Heart right ventricle (tissue), 16 donors: ENCODE measurements around the gene CYTH4. TPM values are rescaled to one million over a fixed set of nuclear protein-coding genes. Genes with fewer than 3 reads are reported as not detected.
A peak's percentile ranks its signal among the peaks of the same experiment; 100 is the strongest.

Experiments used
- ATAC-seq, 8 donors: fragments of 200-7000 bp; cut with Tn5 transposase; one replicate each; pipeline ENCODE4 v1.9.1; 2020; ENCODE audit warnings: mild to moderate bottlenecking in 8 of 8, moderate library complexity in 8 of 8, moderate number of reproducible peaks in 1 of 8
- DNase-seq, 2 donors: peaks; one replicate each; pipeline ENCODE4 v3.0.0-alpha.2; 2020
- H3K27ac ChIP-seq, 10 donors: fragments of 200-600 bp; sonication (generic) in 2 of 10; one replicate each; pipeline versions ENCODE4 v1.5.0 to v1.8.0; 2020 to 2022; ENCODE audit warnings: mild to moderate bottlenecking in 3 of 10
- H3K27me3 ChIP-seq, 7 donors: fragments of 200-600 bp; one replicate each; pipeline ENCODE4 v1.8.0; 2021 to 2022; ENCODE audit warnings: mild to moderate bottlenecking in 2 of 7
- H3K36me3 ChIP-seq, 9 donors: fragments of 200-600 bp; sonication (generic) in 1 of 9; one replicate each; pipeline versions ENCODE4 v1.5.0 to v1.8.0; 2020 to 2022; ENCODE audit warnings: mild to moderate bottlenecking in 2 of 9
- H3K4me1 ChIP-seq, 9 donors: fragments of 200-600 bp; sonication (generic) in 1 of 9; one replicate each; pipeline versions ENCODE4 v1.5.0 to v1.8.0; 2020 to 2022; ENCODE audit warnings: mild to moderate bottlenecking in 4 of 9
- H3K4me3 ChIP-seq, 10 donors: fragments of 200-600 bp; sonication (generic) in 2 of 10; one replicate each; pipeline versions ENCODE4 v1.5.0 to v1.8.0; 2020 to 2022; ENCODE audit warnings: mild to moderate bottlenecking in 7 of 10, moderate library complexity in 2 of 10
- H3K9me3 ChIP-seq, 11 donors: fragments of 200-600 bp in 10 of 11; sonication (generic) in 2 of 11; one replicate each; pipeline versions ENCODE4 v1.5.0 to v1.8.0; 2013 to 2022; ENCODE audit warnings: mild to moderate bottlenecking in 2 of 11, control low read depth in 1 of 11, moderate library complexity in 1 of 11
- WGBS, 2 donors: extraction: QIAGEN DNeasy Blood & Tissue Kit; methylation state at CpG; one replicate each; pipeline ENCODE4 v1.1.7; 2013; ENCODE audit warnings: inconsistent platforms in 1 of 2; 5-methylcytosine and 5-hydroxymethylcytosine counted together
- intact Hi-C, 10 donors: fragments of 100-400 bp; cut with DNase I; formaldehyde crosslinking; loops; one replicate each; pipeline versions ENCODE4 v1.11.1 to v1.14.2; 2022
- polyA plus RNA-seq, 2 donors: library from polyadenylated mRNA; stranded (reverse); fragments of 200-250 nt; gene quantifications; one replicate each; pipeline ENCODE4 v1.2.3, GENCODE V29; 2013
- total RNA-seq, 10 donors: library from RNA; stranded (reverse); fragmentation: NEBNext Ultra II Directional in 3 of 10; extraction: Animal tissue kit (Norgen Biotek cat#: 25700) in 3 of 10; gene quantifications; one replicate each; pipeline versions ENCODE4 v1.2.1 to v1.2.4, GENCODE V29; 2021 to 2023
- TF ChIP-seq, protein P1 (sequence below), 9 donors: fragments of 200-600 bp; sonication (generic) in 2 of 9; IDR thresholded peaks; one replicate each; pipeline versions ENCODE4 v1.5.0 to v1.8.0; 2021 to 2022; ENCODE audit warnings: antibody characterized with exemption in 9 of 9, mild to moderate bottlenecking in 5 of 9, moderate library complexity in 1 of 9
- donor health status: Arrhythmogenic right ventricular cardiomyopathy.
- donor health status: ischemic (EF 13 %, LVEDD 7.1; RV severe dilation, severe dysfunction).
- donor health status: healthy with polysubstance abuse.
- donor health status: DM: no; HTN: yes; CAD: no.
- donor health status: DM: no; HTN: no; CAD: no.
- donor health status: ischemic (EF 25% LVEDD 6.9; RV normal size, moderate dysfunction).
- donor health status: ischemic (EF 25% LVEDD 5.7; RV mildly dilated, moderate dysfunction).
- donor health status: healthy.
- donor health status: DM: yes; HTN: yes; CAD: no.
- donor health status: Ischemic cardiomyopathy.
- donor health status: ischemic (EF 35%, LVEDD 5.7; RV mildly dilated, moderate dysfunction).
- donor health status: nonischemic (EF 11% LVEDD 7.7; RV severe dilation, severe dysfunction).
- donor health status: DM: yes; HTN: yes; CAD: no.
- donor health status: PGD.
- donor health status: ischemic (EF 29% LVEDD 5.4; RV normal size, mild dysfunction).
- donor health status: nonischemic (EF 23%, LVEDD 6.1; RV moderate dilation, normal function).

The CYTH4 gene
- total and polyA plus RNA-seq, 12 donors: 1.8 to 29.3 (median 4.3) TPM

DNA sequence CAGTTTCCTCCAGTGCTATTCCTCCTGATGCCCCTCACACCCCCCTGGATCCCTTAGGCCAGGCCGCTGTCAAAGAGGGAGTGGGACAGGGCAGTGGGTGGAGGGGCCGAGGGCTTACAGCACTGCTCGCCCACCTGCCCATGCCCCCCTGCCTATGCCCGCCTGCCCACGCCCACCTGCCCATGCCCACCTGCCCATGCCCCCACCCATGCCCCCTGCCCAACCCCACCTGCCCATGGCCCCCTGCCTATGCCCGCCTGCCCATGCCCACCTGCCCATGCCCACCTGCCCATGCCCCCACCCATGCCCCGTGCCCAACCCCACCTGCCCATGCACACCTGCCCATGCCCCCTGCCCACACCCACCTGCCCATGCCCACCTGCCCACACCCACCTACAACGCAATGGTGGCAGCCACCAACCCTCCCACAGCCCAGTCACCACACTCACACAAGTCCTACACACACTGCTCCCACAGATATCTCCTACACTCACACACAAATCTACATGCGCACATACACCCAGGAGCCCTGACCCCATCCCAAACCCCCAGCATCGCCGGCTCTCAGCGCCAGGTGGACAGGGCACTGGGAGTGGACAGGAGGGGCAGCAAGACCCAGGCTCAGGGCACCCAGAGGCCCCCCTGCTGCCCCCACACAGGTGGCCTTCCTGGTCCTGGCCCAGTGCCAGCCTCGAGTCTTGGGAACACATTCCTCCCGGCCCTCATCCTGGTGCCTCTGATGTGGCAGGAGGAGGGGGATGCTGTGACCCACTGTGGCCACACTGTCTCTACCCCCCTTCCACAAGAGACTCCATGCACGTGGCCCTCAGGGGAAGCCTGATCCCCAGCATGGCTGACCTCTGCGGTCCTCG lies 61.8 kb downstream of the CYTH4 start:
- Histone ChIP-seq H3K4me3 (no peak overlapping the region), H3K27ac (no peak overlapping the region), H3K36me3 (no peaks in the 10 kb centered on the region), H3K27me3 (peaks cover 0 to 50% (median 45%) of the 10 kb centered on the region in 7 donors), H3K4me1 (peaks cover 0 to 13% (median 7%) of the 10 kb centered on the region in 9 donors), H3K9me3 (no peaks in the 10 kb centered on the region)
- TF ChIP-seq, protein P1, sequence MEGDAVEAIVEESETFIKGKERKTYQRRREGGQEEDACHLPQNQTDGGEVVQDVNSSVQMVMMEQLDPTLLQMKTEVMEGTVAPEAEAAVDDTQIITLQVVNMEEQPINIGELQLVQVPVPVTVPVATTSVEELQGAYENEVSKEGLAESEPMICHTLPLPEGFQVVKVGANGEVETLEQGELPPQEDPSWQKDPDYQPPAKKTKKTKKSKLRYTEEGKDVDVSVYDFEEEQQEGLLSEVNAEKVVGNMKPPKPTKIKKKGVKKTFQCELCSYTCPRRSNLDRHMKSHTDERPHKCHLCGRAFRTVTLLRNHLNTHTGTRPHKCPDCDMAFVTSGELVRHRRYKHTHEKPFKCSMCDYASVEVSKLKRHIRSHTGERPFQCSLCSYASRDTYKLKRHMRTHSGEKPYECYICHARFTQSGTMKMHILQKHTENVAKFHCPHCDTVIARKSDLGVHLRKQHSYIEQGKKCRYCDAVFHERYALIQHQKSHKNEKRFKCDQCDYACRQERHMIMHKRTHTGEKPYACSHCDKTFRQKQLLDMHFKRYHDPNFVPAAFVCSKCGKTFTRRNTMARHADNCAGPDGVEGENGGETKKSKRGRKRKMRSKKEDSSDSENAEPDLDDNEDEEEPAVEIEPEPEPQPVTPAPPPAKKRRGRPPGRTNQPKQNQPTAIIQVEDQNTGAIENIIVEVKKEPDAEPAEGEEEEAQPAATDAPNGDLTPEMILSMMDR (IDR thresholded peaks at IDR 0.05): no peak
- WGBS, 2 donors: 71 to 72% methylated on average over 14 to 16 of the region's 17 CpGs
- DNase-seq (no peak), ATAC-seq (peak in 1 of 8 donors; percentile 12)
- intact Hi-C loops: no loop called here

DNA sequence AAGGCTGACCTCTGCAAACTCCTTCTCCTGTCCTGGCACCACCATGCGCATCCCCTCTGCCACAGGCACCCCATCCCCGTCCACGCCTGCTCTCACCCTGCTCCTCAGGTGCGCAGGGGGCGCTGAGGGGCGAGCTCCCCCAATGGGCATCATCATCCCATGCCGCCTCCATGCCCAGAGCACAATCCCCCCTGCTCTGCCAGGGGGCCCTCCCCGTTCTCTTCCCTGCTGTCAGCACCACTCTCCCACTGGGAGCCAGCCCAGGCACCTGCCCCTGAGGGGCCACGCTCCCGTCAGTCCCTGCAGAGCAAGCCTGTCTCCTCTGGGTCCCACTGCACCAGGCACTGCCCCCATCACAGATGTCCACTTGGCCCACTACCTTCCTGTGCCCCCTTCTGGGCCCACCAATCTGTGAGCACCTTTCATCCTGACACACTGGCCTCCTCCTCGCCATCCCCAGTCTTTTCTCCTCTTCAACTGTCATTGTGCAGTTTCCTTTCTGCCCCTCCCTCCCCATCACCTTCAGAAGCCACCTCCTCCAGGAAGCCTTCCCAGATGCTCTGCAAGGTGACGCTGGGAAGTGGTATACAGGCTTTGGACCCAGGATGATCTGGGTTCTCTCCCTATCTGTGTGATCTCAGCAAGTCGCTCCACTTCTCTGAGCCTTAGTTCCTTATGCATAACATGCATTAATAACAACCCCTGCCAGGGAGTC lies 62.6 kb downstream of the CYTH4 start:
- intact Hi-C loops: no loop called here
- TF ChIP-seq, protein P1 (IDR thresholded peaks at IDR 0.05): no peak
- Histone ChIP-seq H3K27ac (no peak overlapping the region), H3K9me3 (no peaks in the 10 kb centered on the region), H3K27me3 (peaks cover 0 to 47% (median 38%) of the 10 kb centered on the region in 7 donors), H3K4me3 (no peak overlapping the region), H3K4me1 (peaks cover 0 to 13% (median 7%) of the 10 kb centered on the region in 9 donors), H3K36me3 (no peaks in the 10 kb centered on the region)
- no peak for DNase-seq
- peak in 1 of 8 donors; percentile 27 for ATAC-seq
- WGBS, 2 donors: 66 to 70% methylated on average over 13 of the region's 13 CpGs

DNA sequence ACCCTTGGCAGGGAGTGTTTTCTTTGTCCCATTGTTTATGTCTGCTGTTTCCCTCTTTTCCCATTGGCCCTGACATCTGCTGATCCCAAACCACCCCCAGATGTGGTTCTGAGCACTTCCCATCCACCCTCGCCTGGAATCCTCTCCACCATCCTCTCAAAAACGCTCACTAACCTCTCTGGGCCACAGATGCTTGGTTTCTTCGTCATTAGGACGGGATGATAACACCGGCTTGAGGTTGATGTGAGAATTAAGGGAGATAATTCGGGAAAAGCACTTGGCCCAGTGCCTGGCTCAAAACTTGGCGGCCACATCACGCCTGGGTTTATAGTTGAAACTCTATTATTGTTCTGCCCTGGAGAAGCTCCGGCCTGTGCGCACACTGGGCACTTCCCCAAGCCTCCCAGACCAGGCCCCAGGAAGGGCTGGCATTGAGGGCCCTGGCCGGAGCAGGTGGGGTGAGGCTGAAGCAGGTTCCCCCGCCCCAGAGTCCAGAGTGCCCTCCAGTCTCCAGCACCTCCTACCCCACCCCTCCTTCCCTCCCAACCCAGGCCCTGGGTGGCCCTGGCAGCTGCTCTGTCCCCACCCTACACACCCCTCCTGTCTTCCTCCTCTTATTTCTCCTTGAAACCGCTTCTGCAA lies 63.7 kb downstream of the CYTH4 start:
- Histone ChIP-seq H3K27me3 (peaks cover 0 to 38% (median 27%) of the 10 kb centered on the region in 7 donors), H3K9me3 (no peaks in the 10 kb centered on the region), H3K27ac (peak overlapping the region in 1 of 10 donors; percentile 22), H3K36me3 (no peaks in the 10 kb centered on the region), H3K4me1 (peaks cover 0 to 13% (median 7%) of the 10 kb centered on the region in 9 donors), H3K4me3 (no peak overlapping the region)
- TF ChIP-seq, protein P1 (IDR thresholded peaks at IDR 0.05): no peak
- WGBS, 2 donors: 20 to 24% methylated on average over 13 of the region's 13 CpGs
- intact Hi-C loops: no loop called here
- DNase-seq (peak in 1 of 2 donors; percentile 31), ATAC-seq (peak; percentile 21 to 64 (median 43))

DNA sequence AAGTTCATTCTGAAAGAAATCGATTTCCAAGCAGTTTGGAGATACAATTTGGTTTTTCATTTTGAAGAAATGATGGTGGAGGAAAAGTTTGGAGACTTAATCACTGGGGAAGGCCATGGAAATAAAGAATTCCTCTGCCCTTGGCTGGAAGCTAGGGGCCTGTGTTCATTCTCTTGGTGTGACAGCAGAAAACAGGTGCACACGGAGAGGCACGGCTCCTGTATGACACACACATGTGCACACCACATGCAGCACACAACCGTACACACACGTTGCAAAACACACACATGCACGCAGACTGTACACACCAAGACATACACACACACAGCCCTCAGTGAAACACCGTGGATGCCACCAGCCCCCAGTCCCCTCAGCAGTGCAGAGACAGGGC lies 64.2 kb downstream of the CYTH4 start:
- WGBS, 2 donors: 83 to 85% methylated on average over 7 of the region's 7 CpGs
- TF ChIP-seq, protein P1 (IDR thresholded peaks at IDR 0.05): no peak
- intact Hi-C loops: no loop called here
- H3K27me3 ChIP-seq: peaks cover 0 to 32% (median 24%) of the 10 kb centered on the region in 7 donors
- no peak overlapping the region for H3K27ac ChIP-seq
- no peak for DNase-seq
- no peak overlapping the region for H3K4me3 ChIP-seq
- no peaks in the 10 kb centered on the region for H3K36me3 ChIP-seq
- peaks cover 0 to 13% (median 7%) of the 10 kb centered on the region in 9 donors for H3K4me1 ChIP-seq
- ATAC-seq: no peak
- H3K9me3 ChIP-seq: no peaks in the 10 kb centered on the region
